Left colon (tissue), 2 donors: ENCODE results near the gene ELK3. TPM values are rescaled to one million over a fixed set of nuclear protein-coding genes. Genes with fewer than 3 reads are reported as not detected.
A peak's percentile ranks its signal among the peaks of the same experiment; 100 is the strongest.

ENCODE experiments used
- ATAC-seq: fragments of 200-7000 bp; cut with Tn5 transposase; one replicate; pipeline ENCODE4 v1.9.1; 2020; ENCODE audit warnings: mild to moderate bottlenecking, moderate library complexity
- DNase-seq, 2 donors: peaks; one replicate each; pipeline ENCODE4 v3.0.0-alpha.2; 2020
- intact Hi-C, 2 donors: fragments of 100-400 bp; cut with DNase I in 1 of 2; cut with micrococcal nuclease in 1 of 2; formaldehyde crosslinking; loops; one replicate each; pipeline versions ENCODE4 v1.11.2 to v1.14.0; 2022; cut with DNase I, micrococcal nuclease
- total RNA-seq, 2 donors: library from RNA; stranded (reverse); fragmentation: NEBNext Ultra II Directional; extraction: Animal tissue kit (Norgen Biotek cat#: 25700); gene quantifications; one replicate each; pipeline ENCODE4 v1.2.1, GENCODE V29; 2021
- donor health status: DM: no; HTN: no; CAD: no.
- donor health status: DM: yes; HTN: yes; CAD: no.

The ELK3 gene
- total RNA-seq, 2 donors from 2014 or later: 7.7 to 9.2 TPM

- DNase-seq (no peak), ATAC-seq (no peak)
- intact Hi-C loops: no loop called here
Observed at GRCh38 chr12:96242597-96242996, 48.4 kb downstream of the ELK3 start.

DNA sequence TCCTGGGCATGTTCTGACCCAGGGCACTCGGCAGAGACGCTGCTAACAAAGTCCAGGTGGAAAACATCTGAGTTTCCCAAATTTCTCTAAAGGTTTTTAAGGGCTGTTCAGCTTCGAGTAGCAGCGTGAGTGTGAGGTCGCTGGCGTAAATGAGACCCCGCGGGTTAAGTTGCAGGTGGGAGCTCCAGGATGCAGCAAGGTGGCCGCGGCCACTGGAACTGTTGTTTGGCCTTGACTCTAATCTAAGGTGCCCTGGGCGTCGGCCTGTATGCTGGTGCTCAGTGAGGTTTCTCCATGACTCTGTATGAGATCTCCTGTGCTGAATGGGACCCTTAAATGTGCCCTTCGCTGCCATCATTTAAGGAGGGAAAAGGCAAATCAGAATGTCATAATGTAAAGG lies 50.7 kb downstream of the ELK3 start:
- DNase-seq (no peak), ATAC-seq (no peak)
- intact Hi-C loops: no loop called here

GRCh38 chr12:96246926-96247505 lies 52.8 kb downstream of the ELK3 start:
- no peak for DNase-seq
- no peak for ATAC-seq
- intact Hi-C loops: no loop called here

DNA sequence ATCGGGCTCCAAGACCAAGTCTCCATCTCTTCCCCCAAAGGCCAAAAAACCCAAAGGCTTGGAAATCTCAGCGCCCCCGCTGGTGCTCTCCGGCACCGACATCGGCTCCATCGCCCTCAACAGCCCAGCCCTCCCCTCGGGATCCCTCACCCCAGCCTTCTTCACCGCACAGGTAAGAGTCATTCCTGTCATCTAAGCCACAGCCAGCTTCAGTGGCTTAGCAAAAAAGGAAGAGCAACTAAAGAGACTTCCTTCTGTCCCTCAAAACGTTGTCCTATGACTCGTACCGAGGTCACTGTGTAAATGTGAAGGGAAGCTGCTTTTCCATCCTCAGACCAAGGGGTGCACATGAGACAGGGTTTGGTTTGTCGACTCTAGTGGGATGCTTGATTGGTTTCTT lies 53.4 kb downstream of the ELK3 start:
- intact Hi-C loops: no loop called here
- DNase-seq: no peak

GRCh38 chr12:96248136-96248931 lies 54.2 kb downstream of the ELK3 start:
- DNase-seq (no peak), ATAC-seq (no peak)
- intact Hi-C loops: no loop called here

More for the DNA sequence above, 53.4 kb downstream of the ELK3 start:
- no peak for ATAC-seq

DNA sequence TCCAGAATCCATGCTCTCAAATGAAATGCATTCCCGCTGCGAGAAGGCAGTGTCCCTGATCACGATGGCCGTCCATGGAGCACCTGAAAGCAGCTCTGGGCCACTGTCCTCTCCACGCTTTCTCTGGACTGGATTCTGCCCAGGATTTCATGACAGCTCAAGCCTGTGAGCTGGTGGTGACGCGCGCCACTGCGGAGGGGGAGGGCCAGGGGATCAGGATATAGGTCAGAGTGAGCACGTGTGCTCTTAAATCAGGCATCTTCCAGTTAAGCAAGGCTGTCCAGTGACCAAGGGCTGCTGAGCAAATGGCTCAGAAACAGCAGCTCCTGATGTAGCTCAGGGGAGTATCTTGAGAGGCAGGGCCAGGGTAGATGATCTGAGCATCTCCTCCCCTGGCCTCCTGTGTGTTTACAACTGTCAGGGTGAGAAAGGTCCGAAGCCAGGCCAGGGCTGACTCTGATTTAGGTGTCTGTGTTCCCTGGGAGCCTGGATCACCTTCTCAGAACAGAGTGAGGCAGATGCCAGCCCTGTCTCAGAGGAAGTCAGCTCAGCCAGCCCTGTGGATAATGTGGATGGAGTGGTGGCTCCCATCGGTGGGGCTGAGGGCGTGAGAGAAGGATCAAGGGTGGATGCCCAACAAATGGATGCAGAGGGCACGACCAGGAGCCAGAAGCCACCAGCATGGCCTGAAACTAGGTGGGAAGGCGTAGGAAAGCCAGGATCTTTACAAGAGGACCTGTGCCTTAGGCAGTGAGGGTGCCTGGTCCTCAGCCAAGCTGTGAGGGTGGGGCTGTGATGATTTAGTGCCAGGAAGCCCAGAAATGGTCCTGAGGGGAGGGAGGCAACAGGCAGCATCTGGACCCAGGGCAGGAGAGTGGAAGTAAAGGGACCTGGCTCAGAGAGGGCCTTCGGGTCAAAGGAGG lies 55.3 kb downstream of the ELK3 start:
- DNase-seq: peak in 1 of 2 donors; percentile 48
- peak; percentile 17 for ATAC-seq
- intact Hi-C loops: no loop called here

DNA sequence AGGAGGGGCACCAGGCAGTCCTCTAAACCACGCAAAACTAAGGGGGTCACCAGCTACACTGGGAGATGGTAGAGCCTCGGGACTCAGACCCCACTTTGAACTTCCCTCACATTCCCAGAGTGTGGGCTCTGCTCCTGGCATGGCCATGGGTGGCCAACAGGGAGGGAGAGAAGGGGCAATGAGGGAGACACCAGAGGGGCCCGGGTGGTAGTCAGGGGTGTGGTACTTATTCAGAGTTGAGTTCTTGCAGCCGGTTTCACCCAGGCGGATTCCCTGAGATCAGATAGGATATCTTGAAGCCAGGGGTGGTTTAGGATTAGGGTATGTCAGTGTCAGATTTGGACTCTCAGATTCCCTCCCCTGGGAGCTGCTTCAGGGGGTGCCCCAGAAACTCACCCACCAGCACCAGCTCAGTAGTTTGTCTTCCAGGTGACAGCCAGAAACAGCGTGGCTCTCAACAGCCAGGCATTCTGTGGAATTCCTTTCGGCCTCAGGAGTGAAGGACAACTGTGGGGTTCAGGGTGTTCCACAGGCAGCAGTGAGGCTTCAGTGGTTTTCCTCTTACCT lies 56.0 kb downstream of the ELK3 start:
- no peak for ATAC-seq
- intact Hi-C loops: no loop called here

GRCh38 chr12:96255077-96255476 lies 60.9 kb downstream of the ELK3 start:
- peak; percentile 17 for ATAC-seq
- peak in 1 of 2 donors; percentile 40 for DNase-seq
- intact Hi-C loops: no loop called here

More for the DNA sequence above, 56.0 kb downstream of the ELK3 start:
- no peak for DNase-seq

DNA sequence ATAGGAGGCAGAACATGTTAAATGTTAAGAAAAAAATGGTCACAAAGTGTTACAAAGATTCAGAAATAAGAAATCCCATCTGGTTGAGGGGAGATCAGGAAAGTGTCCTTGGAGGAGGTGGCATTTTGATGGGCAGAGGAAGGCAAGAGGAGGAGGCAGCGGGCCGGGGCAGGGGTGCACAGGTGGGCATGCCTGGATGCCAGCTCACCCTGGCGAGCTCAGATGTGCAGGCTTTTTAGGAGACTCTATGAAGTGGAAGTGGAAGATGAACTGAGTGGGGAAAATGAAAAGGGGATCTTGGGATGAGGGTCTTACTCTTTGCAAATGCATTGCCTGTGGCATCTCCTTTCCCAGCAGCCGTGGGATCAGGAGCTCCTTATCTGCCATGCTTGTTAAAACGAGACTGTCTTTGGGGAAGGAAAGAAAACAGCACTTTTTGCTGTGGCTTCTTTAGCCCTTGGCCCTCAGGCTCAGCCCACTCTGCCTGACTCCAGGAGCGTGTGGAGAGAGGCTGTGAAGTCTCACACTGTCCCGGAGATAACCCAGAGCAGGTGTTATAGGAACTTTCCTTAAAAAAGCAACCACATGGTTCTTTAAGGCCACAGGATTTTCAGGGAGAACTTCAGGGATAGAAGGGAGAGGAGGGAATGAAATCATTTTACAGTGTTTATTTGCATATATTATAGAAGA lies 62.6 kb downstream of the ELK3 start:
- intact Hi-C loops: no loop called here

GRCh38 chr12:96257550-96258103 lies 63.5 kb downstream of the ELK3 start:
- no peak for DNase-seq
- no peak for ATAC-seq

More for the DNA sequence above, 62.6 kb downstream of the ELK3 start:
- no peak for DNase-seq
- ATAC-seq: no peak

GRCh38 chr12:96258104-96258961 lies 64.2 kb downstream of the ELK3 start:
- intact Hi-C loops: no loop called here
- no peak for DNase-seq
- no peak for ATAC-seq

More at GRCh38 chr12:96257550-96258103, 63.5 kb downstream of the ELK3 start:
- intact Hi-C loops: no loop called here

DNA sequence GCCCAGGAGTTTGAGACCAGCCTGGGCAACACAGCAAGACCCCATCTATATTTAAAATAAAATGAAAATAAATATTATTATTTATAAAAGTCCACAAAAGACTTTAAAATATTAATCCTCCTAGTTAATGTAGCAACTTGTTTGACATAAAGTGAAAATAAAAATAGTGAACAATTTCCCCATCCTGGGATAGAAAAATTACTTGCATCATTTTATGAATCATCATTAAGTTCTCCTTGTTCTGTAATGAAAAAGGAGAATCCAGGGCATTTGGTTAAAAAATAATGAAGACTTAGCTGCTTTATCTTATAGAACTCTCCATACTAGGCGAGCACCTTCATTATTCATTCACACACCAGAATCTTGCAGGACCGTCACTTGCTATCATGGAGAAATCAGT lies 66.1 kb downstream of the ELK3 start:
- no peak for ATAC-seq
- DNase-seq: no peak
- intact Hi-C loops: no loop called here

- no peak for ATAC-seq
- no peak for DNase-seq
- intact Hi-C loops: no loop called here
Observed at GRCh38 chr12:96260644-96261043, 66.5 kb downstream of the ELK3 start.

DNA sequence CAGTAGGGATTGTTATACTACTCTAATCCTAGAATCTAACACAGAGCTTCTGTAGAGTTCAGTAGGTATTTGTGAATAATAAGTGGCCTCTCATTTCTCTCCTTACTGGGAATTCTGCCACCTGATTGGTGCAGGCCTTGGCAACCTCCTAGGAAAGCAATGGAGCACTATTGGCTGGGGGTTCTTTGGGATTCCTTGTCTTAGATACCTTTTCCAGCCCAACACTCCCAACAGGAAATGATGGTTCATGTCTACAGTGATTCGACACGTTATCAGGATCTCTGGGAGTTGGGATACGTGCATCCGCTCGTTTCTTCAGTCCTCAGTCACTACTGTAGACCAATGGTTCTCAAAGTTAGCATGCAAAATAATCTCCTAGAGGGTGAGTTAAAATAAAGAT lies 67.4 kb downstream of the ELK3 start:
- DNase-seq (no peak), ATAC-seq (no peak)
- intact Hi-C loops: no loop called here

DNA sequence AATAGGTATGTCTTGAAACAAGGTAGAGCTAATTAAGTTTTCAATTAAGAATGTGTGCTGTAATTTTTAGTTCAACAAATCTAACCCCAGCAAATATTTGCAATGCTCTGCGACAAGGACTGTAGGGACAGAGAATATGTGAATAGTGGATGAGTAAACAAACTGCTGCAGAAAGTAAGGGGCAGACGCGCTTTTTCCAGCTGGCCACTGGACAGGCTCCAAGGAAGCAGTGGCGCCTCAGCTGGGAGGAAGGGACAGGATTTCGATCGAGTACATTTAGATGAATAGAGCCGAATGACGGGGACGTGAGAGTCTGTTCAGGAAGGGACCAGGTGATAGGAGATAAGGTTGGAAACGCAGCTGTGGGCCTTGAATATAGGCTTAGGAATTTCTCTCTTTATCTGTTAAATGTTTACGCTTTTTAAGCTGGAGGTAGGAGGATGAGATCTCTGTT lies 69.3 kb downstream of the ELK3 start:
- DNase-seq: no peak
- intact Hi-C loops: no loop called here

GRCh38 chr12:96265400-96265799 lies 71.2 kb downstream of the ELK3 start:
- intact Hi-C loops: no loop called here
- DNase-seq (no peak), ATAC-seq (no peak)

More for the DNA sequence above, 69.3 kb downstream of the ELK3 start:
- ATAC-seq: no peak

DNA sequence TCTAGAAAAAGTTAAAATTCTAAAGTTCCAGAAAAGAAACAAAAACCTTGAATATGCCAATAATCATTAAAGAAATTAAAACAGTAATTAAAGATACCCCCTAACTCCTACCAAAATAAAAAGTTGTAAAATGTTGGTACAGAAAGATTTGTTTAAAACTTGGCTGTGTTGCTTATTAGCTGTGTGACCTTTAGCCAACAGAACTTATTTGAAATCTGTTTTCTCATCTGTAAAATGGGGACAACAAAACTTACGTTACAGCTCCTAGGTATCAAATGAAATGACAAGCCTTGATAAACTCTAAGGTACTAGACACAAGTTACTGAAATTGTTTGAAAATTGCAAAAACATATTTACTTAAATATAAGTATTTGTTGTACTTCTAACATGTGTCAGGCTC lies 71.7 kb downstream of the ELK3 start:
- intact Hi-C loops: no loop called here
- DNase-seq (no peak), ATAC-seq (no peak)
